ENCODE results near the gene GAS2L2.
"Not testable (repeated sequence)": the region's sequence is repeated elsewhere in the genome, so short reads cannot be mapped to it uniquely, and the experiment has no call there.

GAS2L2 gene

GRCh38 chr17:35705230-35705629, 47.8 kb downstream of the GAS2L2 start:
- Histone ChIP-seq H3K4me3 (ENCODE audit: low read depth in 1 of 2, low read length in 2 of 2) (no peak overlapping the region), H3K9me3 (ENCODE audit: low read length) (no peaks in the 10 kb centered on the region), H3K9ac (ENCODE audit: low read length) (no peak overlapping the region), H3K4me1 (ENCODE audit: insufficient read depth, low read length) (no peaks in the 10 kb centered on the region), H3K36me3 (ENCODE audit: insufficient read depth, low read length) (peaks cover 12% of the 10 kb centered on the region), H3K27me3 (ENCODE audit: control insufficient read depth in 1 of 2, insufficient read depth in 2 of 2, low read length in 2 of 2) (no peaks in the 10 kb centered on the region), H3K27ac (ENCODE audit: low read depth, low read length) (no peak overlapping the region)

GRCh38 chr17:35703308-35703707, 49.7 kb downstream of the GAS2L2 start:
- H3K36me3 ChIP-seq (ENCODE audit: insufficient read depth, low read length); H3K4me1 ChIP-seq (ENCODE audit: insufficient read depth, low read length); H3K27ac ChIP-seq (ENCODE audit: low read depth, low read length); H3K4me3 ChIP-seq (ENCODE audit: low read depth in 1 of 2, low read length in 2 of 2); H3K9ac ChIP-seq (ENCODE audit: low read length); H3K9me3 ChIP-seq (ENCODE audit: low read length); H3K27me3 ChIP-seq (ENCODE audit: control insufficient read depth in 1 of 2, insufficient read depth in 2 of 2, low read length in 2 of 2): not testable (repeated sequence)

GRCh38 chr17:35701491-35701890, 51.5 kb downstream of the GAS2L2 start:
- Histone ChIP-seq H3K4me3 (ENCODE audit: low read depth in 1 of 2, low read length in 2 of 2) (no peak overlapping the region), H3K4me1 (ENCODE audit: insufficient read depth, low read length) (no peaks in the 10 kb centered on the region), H3K27ac (ENCODE audit: low read depth, low read length) (no peak overlapping the region), H3K27me3 (ENCODE audit: control insufficient read depth in 1 of 2, insufficient read depth in 2 of 2, low read length in 2 of 2) (no peaks in the 10 kb centered on the region), H3K9ac (ENCODE audit: low read length) (no peak overlapping the region), H3K36me3 (ENCODE audit: insufficient read depth, low read length) (no peaks in the 10 kb centered on the region), H3K9me3 (ENCODE audit: low read length) (no peaks in the 10 kb centered on the region)

GRCh38 chr17:35700150-35700549, 52.9 kb downstream of the GAS2L2 start:
- H3K27me3 ChIP-seq (ENCODE audit: control insufficient read depth in 1 of 2, insufficient read depth in 2 of 2, low read length in 2 of 2) = no peaks in the 10 kb centered on the region
- no peak overlapping the region for H3K27ac ChIP-seq (ENCODE audit: low read depth, low read length)
- H3K9ac ChIP-seq (ENCODE audit: low read length) = no peak overlapping the region
- H3K4me1 ChIP-seq (ENCODE audit: insufficient read depth, low read length) = no peaks in the 10 kb centered on the region
- H3K9me3 ChIP-seq (ENCODE audit: low read length) = no peaks in the 10 kb centered on the region
- no peak overlapping the region for H3K4me3 ChIP-seq (ENCODE audit: low read depth in 1 of 2, low read length in 2 of 2)
- peaks cover 5% of the 10 kb centered on the region for H3K36me3 ChIP-seq (ENCODE audit: insufficient read depth, low read length)

GRCh38 chr17:35698800-35699199, 54.2 kb downstream of the GAS2L2 start:
- H3K9me3 ChIP-seq (ENCODE audit: low read length) = no peaks in the 10 kb centered on the region
- no peaks in the 10 kb centered on the region for H3K4me1 ChIP-seq (ENCODE audit: insufficient read depth, low read length)
- H3K27me3 ChIP-seq (ENCODE audit: control insufficient read depth in 1 of 2, insufficient read depth in 2 of 2, low read length in 2 of 2) = no peaks in the 10 kb centered on the region
- H3K27ac ChIP-seq (ENCODE audit: low read depth, low read length) = no peak overlapping the region
- no peak overlapping the region for H3K4me3 ChIP-seq (ENCODE audit: low read depth in 1 of 2, low read length in 2 of 2)
- H3K9ac ChIP-seq (ENCODE audit: low read length) = no peak overlapping the region
- H3K36me3 ChIP-seq (ENCODE audit: insufficient read depth, low read length) = peaks cover 15% of the 10 kb centered on the region

GRCh38 chr17:35695613-35696012, 57.4 kb downstream of the GAS2L2 start:
- peaks cover 22% of the 10 kb centered on the region for H3K36me3 ChIP-seq (ENCODE audit: insufficient read depth, low read length)
- H3K9me3 ChIP-seq (ENCODE audit: low read length) = no peaks in the 10 kb centered on the region
- no peaks in the 10 kb centered on the region for H3K4me1 ChIP-seq (ENCODE audit: insufficient read depth, low read length)
- H3K9ac ChIP-seq (ENCODE audit: low read length) = no peak overlapping the region
- no peak overlapping the region for H3K27ac ChIP-seq (ENCODE audit: low read depth, low read length)
- no peaks in the 10 kb centered on the region for H3K27me3 ChIP-seq (ENCODE audit: control insufficient read depth in 1 of 2, insufficient read depth in 2 of 2, low read length in 2 of 2)
- no peak overlapping the region for H3K4me3 ChIP-seq (ENCODE audit: low read depth in 1 of 2, low read length in 2 of 2)

- Histone ChIP-seq H3K4me1 (ENCODE audit: insufficient read depth, low read length) (no peaks in the 10 kb centered on the region), H3K9me3 (ENCODE audit: low read length) (no peaks in the 10 kb centered on the region), H3K27me3 (ENCODE audit: control insufficient read depth in 1 of 2, insufficient read depth in 2 of 2, low read length in 2 of 2) (no peaks in the 10 kb centered on the region), H3K9ac (ENCODE audit: low read length) (no peak overlapping the region), H3K4me3 (ENCODE audit: low read depth in 1 of 2, low read length in 2 of 2) (no peak overlapping the region), H3K36me3 (ENCODE audit: insufficient read depth, low read length) (peaks cover 22% of the 10 kb centered on the region), H3K27ac (ENCODE audit: low read depth, low read length) (no peak overlapping the region)
Observed at GRCh38 chr17:35694906-35695305, 58.1 kb downstream of the GAS2L2 start.

Measured in muscle layer of colon (tissue), 2 donors.